HEK293 (cell line): Measurements from ENCODE around the gene C11orf54.
A peak's percentile ranks its signal among the peaks of the same experiment; 100 is the strongest.

Experiments
- CTCF ChIA-PET: fragments of 350-600 bp; formaldehyde crosslinking; extraction: SDS; loops from one replicate; lab custom pipeline; 2021; ENCODE audit warnings: antibody characterized with exemption; lab: Yijun Ruan, JAX
- POLR2A ChIA-PET: fragments of 300-600 bp; formaldehyde crosslinking; extraction: SDS; loops from one replicate; lab custom pipeline; 2020; ENCODE audit warnings: antibody characterized with exemption, inconsistent platforms; lab: Yijun Ruan, JAX
- H3K27ac ChIP-seq: fragments of 200-500 bp; sonication (Bioruptor generic); 2 replicates; pipeline ENCODE4 v1.5.1; 2014; ENCODE audit warnings: low read depth, low read length, control low read depth, inconsistent platforms; ENCODE audit errors: extremely low read depth
- H3K36me3 ChIP-seq, 2 experiments: fragments of 200-500 bp in 1 of 2; sonication (Bioruptor generic) in 1 of 2; 1 replicate in 1 of 2; 2 replicates in 1 of 2; pipeline ENCODE4 v1.5.1; 2014 to 2017; ENCODE audit warnings: inconsistent platforms in 2 of 2, low read length in 2 of 2; ENCODE audit not compliant: control insufficient read depth in 2 of 2, insufficient read depth in 1 of 2
- H3K4me1 ChIP-seq: fragments of 200-500 bp; sonication (Bioruptor generic); 2 replicates; pipeline ENCODE4 v1.5.1; 2014; ENCODE audit warnings: mild to moderate bottlenecking, low read length, inconsistent platforms; ENCODE audit not compliant: control insufficient read depth, insufficient read depth
- H3K4me3 ChIP-seq: 2 replicates; pipeline ENCODE4 v1.5.1; 2011; ENCODE audit warnings: low read depth, mild to moderate bottlenecking, control low read depth, low read length, moderate library complexity
- H3K9me3 ChIP-seq: fragments of 200-500 bp; sonication (Bioruptor generic); 2 replicates; pipeline ENCODE4 v1.5.1; 2014; ENCODE audit warnings: low read depth, low read length, inconsistent platforms; ENCODE audit not compliant: control insufficient read depth, insufficient read depth
- KLF9 ChIP-seq: fragments of 450-650 bp; formaldehyde crosslinking; IDR thresholded peaks from 2 replicates; pipeline ENCODE4 v1.5.1; 2016; ENCODE audit warnings: missing biosample characterization, missing genetic modification characterization, low read depth
- PATZ1 ChIP-seq: fragments of 450-650 bp; formaldehyde crosslinking; IDR thresholded peaks from 2 replicates; pipeline ENCODE4 v1.5.1; 2016; ENCODE audit warnings: missing biosample characterization, missing genetic modification characterization
- REST ChIP-seq: fragments of 450-650 bp; formaldehyde crosslinking; IDR thresholded peaks from 2 replicates; pipeline ENCODE4 v1.5.1; 2016; ENCODE audit warnings: missing biosample characterization, missing genetic modification characterization
- SCRT1 ChIP-seq: fragments of 450-650 bp; formaldehyde crosslinking; IDR thresholded peaks from 2 replicates; pipeline ENCODE4 v1.5.1; 2016; ENCODE audit warnings: missing biosample characterization, missing genetic modification characterization, borderline replicate concordance
- ZNF155 ChIP-seq: fragments of 450-650 bp; formaldehyde crosslinking; IDR thresholded peaks from 2 replicates; pipeline ENCODE4 v1.5.1; 2016; ENCODE audit warnings: missing biosample characterization, missing genetic modification characterization
- ZNF521 ChIP-seq: fragments of 450-650 bp; formaldehyde crosslinking; IDR thresholded peaks from 2 replicates; pipeline ENCODE4 v1.5.1; 2017; ENCODE audit warnings: missing biosample characterization, mild to moderate bottlenecking, missing genetic modification characterization
- ZNF544 ChIP-seq: fragments of 450-650 bp; formaldehyde crosslinking; IDR thresholded peaks from 2 replicates; pipeline ENCODE4 v1.5.0; 2017; ENCODE audit warnings: missing biosample characterization, missing genetic modification characterization
- ZNF555 ChIP-seq: fragments of 450-650 bp; formaldehyde crosslinking; conservative IDR thresholded peaks from 2 replicates; pipeline ENCODE4 v1.5.1; 2017; ENCODE audit warnings: missing biosample characterization, mild to moderate bottlenecking, missing genetic modification characterization, inconsistent platforms
- ZNF623 ChIP-seq: fragments of 450-650 bp; formaldehyde crosslinking; IDR thresholded peaks from 2 replicates; pipeline ENCODE4 v1.5.1; 2016; ENCODE audit warnings: missing biosample characterization, missing genetic modification characterization
- ZNF701 ChIP-seq: fragments of 450-650 bp; formaldehyde crosslinking; IDR thresholded peaks from 2 replicates; pipeline ENCODE4 v1.5.1; 2016; ENCODE audit warnings: missing biosample characterization, missing genetic modification characterization
- ZNF768 ChIP-seq: fragments of 450-650 bp; formaldehyde crosslinking; IDR thresholded peaks from 2 replicates; pipeline ENCODE4 v1.5.1; 2018; ENCODE audit warnings: missing biosample characterization, mild to moderate bottlenecking, missing genetic modification characterization
- TF ChIP-seq, protein P1 (sequence below): fragments of 450-650 bp; formaldehyde crosslinking; optimal IDR thresholded peaks from 2 replicates; pipeline ENCODE3; 2016; ENCODE audit warnings: missing biosample characterization, mild to moderate bottlenecking, missing genetic modification characterization
- TF ChIP-seq, protein P2 (sequence below): fragments of 450-650 bp; formaldehyde crosslinking; IDR thresholded peaks from 2 replicates; pipeline ENCODE4 v1.5.1; 2017; ENCODE audit warnings: missing biosample characterization, missing genetic modification characterization

C11orf54 gene

GRCh38 chr11:93772123-93772522 lies 30.7 kb downstream of the C11orf54 start:
- ChIA-PET CTCF (interaction anchor here (0.7 kb wide), 1 partner anchor 47 kb away, joined by 3 read pairs; no protein-coding TSS in a partner anchor), POLR2A (interaction anchor here (1.3 to 1.7 kb wide), 2 partner anchors 12 to 31 kb away, joined by 6 read pairs; partner anchors contain the start of genes C11orf54, MED17 and TAF1D)
- H3K9me3 ChIP-seq, result no peaks in the 10 kb centered on the region
- H3K27ac ChIP-seq, result no peak overlapping the region
- H3K4me3 ChIP-seq, result no peak overlapping the region
- TF ChIP-seq ZNF701 (tag by site-specific recombination) (no peak), ZNF555 (tag by site-specific recombination) (no peak), ZNF521 (tag by site-specific recombination) (no peak), ZNF768 (tag by site-specific recombination) (no peak), SCRT1 (tag by site-specific recombination) (no peak), KLF9 (tag by site-specific recombination) (no peak), ZNF155 (tag by site-specific recombination) (no peak), PATZ1 (tag by site-specific recombination) (no peak), ZNF544 (tag by site-specific recombination) (no peak)
- TF ChIP-seq, protein P1, sequence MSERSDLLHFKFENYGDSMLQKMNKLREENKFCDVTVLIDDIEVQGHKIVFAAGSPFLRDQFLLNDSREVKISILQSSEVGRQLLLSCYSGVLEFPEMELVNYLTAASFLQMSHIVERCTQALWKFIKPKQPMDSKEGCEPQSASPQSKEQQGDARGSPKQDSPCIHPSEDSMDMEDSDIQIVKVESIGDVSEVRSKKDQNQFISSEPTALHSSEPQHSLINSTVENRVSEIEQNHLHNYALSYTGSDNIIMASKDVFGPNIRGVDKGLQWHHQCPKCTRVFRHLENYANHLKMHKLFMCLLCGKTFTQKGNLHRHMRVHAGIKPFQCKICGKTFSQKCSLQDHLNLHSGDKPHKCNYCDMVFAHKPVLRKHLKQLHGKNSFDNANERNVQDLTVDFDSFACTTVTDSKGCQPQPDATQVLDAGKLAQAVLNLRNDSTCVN (tag by site-specific recombination), result no peak
- H3K36me3 ChIP-seq, result no peaks in the 10 kb centered on the region
- H3K4me1 ChIP-seq, result no peaks in the 10 kb centered on the region

DNA sequence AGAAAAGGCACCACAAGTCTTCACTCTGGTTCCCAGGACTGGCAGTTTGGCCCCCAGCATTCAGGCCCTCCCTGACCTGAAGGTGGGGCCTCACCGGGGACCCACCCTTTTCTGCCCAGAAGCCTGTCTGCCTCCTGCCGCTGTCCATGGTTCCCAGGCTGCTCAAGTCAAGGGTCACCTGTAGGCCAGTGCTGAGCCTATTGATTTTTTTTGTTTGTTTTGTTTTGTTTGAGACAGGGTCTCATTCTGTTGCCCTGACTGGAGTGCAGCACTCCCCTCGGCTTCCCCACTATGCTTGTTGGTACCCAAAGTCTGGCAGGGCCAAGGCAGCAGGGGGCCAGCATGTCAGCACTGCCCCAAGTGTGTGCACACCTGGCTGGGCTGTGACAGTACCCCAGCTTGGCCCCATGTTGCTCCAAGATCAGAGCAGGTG lies 31.6 kb downstream of the C11orf54 start:
- TF ChIP-seq, protein P2, sequence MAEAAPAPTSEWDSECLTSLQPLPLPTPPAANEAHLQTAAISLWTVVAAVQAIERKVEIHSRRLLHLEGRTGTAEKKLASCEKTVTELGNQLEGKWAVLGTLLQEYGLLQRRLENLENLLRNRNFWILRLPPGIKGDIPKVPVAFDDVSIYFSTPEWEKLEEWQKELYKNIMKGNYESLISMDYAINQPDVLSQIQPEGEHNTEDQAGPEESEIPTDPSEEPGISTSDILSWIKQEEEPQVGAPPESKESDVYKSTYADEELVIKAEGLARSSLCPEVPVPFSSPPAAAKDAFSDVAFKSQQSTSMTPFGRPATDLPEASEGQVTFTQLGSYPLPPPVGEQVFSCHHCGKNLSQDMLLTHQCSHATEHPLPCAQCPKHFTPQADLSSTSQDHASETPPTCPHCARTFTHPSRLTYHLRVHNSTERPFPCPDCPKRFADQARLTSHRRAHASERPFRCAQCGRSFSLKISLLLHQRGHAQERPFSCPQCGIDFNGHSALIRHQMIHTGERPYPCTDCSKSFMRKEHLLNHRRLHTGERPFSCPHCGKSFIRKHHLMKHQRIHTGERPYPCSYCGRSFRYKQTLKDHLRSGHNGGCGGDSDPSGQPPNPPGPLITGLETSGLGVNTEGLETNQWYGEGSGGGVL (tag by site-specific recombination), result no peak
- TF ChIP-seq ZNF623 (tag by site-specific recombination) (no peak), REST (peak; percentile 89)
- H3K4me1 ChIP-seq, result no peaks in the 10 kb centered on the region
- no peaks in the 10 kb centered on the region for H3K9me3 ChIP-seq
- CTCF ChIA-PET, result interaction anchor here (0.6 kb wide), 1 partner anchor 1825 kb away, joined by 3 read pairs; no protein-coding TSS in a partner anchor
- H3K27ac ChIP-seq, result no peak overlapping the region
- POLR2A ChIA-PET, result interaction anchor here (0.5 to 1.7 kb wide), 5 partner anchors 11 to 73 kb away, joined by 3 to 6 read pairs (median 4); partner anchors contain the start of genes C11orf54, MED17 and TAF1D
- no peak overlapping the region for H3K4me3 ChIP-seq
- H3K36me3 ChIP-seq, result no peaks in the 10 kb centered on the region
